ENCODE results near the gene SPOCK2.
A peak's percentile ranks its signal among the peaks of the same experiment; 100 is the strongest.

The SPOCK2 gene

GRCh38 chr10:72075376-72076115 is 12.8 kb downstream of the SPOCK2 start:
- peak in 2 of 10 donors; percentile 44 to 57 for DNase-seq
- intact Hi-C loops (cut with DNase I) = no loop called here

DNA sequence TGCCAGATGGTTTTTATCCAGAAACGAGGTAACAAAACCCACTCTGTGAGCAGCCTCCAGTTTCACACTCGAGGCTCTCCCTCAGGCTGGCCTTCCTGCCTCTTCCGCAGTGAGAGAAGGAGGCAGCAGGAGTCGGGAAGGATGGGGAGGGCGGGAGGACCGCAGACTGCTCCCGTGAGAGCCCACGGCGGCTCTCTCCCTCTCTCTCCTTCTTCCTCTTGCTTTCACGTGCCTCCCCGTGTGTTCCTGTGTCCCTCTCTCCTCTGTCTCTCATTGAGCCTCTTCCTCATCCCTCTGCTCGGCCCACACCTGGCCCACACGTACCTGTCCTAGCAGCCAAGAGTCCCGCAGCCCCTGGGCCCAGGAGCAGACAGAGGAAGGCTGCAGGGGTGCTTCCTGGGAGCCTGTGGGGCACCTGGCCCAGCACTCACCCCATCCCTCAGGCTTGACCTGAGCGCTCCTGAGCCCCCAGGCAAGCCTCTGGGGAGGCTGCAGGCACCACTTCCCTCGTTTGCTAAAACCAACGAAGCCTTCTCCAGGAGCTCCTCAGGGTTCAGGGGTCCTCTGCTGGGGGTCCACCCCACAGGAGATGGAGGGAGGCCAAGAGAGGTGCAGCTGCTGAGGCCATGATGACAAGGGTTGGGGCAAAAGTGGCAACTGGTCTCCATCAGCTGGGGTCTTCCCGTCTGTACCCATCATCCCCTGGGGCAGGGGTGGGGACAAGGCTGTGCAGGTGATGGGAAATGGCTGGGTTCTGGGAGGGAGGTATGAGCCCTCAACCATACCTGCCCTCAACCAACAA is 13.6 kb downstream of the SPOCK2 start:
- intact Hi-C loops (cut with DNase I) = no loop called here

GRCh38 chr10:72073708-72074573 is 14.4 kb downstream of the SPOCK2 start:
- peak in 2 of 10 donors; percentile 39 to 65 for DNase-seq
- intact Hi-C loops (cut with DNase I) = no loop called here

More for the DNA sequence above, 13.6 kb downstream of the SPOCK2 start:
- peak in 2 of 10 donors; percentile 65 to 69 for DNase-seq

DNA sequence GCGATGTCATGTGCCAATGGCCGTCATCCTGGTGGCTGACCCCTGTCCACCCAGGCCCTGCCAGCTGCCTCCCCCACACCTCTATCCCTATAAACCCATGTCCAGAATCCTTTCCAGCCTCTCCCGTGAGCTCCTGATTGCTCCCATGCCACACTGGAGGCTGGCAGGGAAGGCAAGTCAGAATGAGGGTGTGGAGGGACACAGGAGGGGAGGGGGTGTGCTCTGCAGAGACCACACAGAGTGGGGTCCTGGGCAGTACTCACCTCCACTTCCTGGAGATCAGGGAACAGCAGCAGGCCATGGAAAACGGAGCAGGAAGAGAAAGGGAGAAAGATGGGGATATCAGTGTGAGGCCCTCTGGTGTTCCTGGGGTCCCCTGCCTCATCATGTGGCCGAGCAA is 15.7 kb downstream of the SPOCK2 start:
- intact Hi-C loops (cut with DNase I) = no loop called here
- DNase-seq = peak in 2 of 10 donors; percentile 24 to 68

DNA sequence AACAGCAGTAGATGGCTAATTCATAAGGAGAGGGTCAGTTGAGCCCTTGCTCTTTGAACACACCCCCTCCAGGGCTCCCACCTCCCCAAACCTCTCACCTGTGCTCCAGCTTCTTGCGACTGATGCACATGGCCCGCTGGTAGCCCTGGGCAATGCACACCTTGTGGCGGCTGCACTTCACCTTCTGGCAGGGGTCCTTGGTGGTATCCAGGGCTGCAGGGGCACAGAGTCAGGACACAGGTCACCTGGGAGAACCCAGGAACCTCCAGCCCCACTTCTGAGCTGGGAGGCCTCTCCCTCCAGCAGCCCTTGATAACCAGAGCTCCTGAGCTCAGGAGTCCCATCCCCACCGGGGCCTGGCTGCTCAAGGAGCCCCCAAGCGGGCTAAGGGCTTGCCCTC is 16.3 kb downstream of the SPOCK2 start:
- peak in 2 of 10 donors; percentile 37 to 60 for DNase-seq
- intact Hi-C loops (cut with DNase I) = no loop called here

GRCh38 chr10:72069751-72070526 is 18.4 kb downstream of the SPOCK2 start:
- peak in 2 of 10 donors; percentile 46 to 70 for DNase-seq

DNA sequence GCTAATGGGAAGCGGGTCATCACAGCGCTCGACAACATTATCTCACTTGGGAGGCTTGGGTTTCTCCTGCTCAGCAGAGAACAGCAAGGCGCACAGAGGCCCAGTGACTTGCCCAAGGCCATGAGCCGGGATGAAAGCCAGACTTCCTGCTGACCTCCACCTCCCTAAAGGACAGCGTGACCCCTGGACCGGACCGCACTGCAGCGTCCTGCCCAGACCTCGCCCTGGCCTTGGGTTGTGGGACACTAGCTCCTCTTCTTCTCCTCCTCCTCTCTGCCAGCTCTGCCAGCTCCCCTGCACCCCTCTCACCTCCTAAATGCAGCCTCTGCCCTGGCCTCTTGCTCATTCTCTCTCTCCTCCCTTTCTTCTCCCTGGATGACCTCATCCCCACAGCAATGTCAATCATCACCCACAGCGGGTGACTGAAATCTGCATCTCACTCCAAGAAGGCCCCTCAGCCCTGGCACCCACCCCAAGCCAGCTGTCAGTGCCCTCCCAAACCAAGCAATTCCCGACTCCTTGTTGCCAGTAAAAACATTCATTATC is 19.4 kb downstream of the SPOCK2 start:
- peak in 2 of 10 donors; percentile 55 to 75 for DNase-seq
- intact Hi-C loops (cut with DNase I) = no loop called here

More at GRCh38 chr10:72069751-72070526, 18.4 kb downstream of the SPOCK2 start:
- intact Hi-C loops (cut with DNase I) = no loop called here

GRCh38 chr10:72068126-72068765 is 20.1 kb downstream of the SPOCK2 start:
- peak in 2 of 10 donors; percentile 21 to 65 for DNase-seq
- intact Hi-C loops (cut with DNase I) = no loop called here

DNA sequence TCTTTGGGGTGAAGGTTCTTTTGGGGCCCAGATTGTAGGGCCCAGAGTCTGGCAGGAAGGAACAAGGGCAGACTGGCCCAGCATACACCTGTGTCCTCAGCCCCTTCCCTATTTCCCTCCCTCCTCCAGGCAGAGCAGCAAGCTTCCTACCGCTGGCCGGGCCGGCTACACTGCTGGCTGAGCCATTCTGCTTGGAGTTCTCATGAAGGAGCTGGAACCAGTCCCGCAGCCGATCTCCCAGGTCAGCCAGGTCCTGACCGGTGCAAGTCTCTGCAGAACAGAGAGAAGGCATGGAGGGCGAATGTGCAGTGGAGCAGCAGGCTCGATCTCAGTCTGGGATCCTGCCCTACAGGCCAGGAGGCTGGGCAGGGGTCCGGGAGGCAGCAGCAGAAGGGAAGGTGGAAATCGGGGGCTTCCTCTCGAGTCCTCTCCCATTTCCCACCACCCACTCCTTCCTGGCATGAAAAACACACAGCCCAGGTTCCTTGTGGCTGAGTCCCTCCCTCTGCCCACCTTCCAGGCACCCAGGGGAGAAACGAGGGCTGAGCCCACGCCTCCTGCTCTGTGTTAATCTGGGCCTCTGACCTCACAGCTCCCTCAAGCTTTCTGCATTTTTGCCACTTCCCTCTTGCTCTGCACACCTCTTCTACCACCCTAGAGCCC is 20.8 kb downstream of the SPOCK2 start:
- DNase-seq = peak in 2 of 10 donors; percentile 20 to 75
- intact Hi-C loops (cut with DNase I) = no loop called here

DNA sequence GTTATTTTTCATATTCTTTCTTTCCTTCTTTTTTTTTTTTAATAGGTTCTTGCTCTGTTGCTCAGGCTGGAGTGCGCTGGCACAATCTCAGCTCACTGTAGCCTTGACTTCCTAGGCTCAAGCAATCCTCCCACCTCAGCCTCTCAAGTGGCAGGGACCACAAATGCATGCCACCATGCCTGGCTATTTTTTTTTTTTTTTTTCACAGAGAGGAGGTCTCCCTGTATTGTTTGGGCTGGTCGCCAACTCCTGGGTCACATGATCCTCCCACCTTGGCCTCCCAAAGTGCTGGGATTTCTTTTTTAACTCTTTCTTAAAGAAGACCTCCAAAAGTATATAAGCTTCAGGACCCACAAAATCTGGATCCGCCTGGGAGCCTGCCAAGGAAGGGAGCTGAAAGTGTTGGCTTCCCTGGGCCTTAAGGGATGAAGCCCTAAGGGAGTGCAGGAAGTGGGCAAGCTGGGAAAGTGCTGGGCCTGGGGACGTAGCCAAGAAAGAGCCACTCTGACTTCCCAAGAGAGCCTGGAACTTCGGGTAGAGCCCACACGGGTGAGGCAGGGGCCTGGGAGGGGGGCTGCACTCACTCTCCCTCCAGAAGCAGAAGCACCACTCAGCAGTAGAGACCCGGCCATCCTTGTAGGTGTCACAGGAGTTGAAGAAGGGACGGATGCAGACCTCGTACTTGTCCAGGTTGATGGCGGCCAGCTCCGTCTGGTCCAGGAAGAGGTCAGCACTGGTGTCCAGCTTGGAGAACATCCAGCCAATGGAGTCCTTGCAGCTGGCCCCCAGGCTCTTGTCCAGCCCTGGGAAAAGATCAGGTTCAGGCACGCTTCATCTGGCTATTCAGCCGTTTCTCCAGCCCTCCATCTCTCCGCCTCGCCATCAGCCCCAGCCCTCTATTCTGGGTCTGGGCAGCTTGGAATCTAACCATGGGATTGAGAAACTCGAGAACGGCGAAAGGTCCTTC is 21.8 kb downstream of the SPOCK2 start:
- intact Hi-C loops (cut with DNase I) = no loop called here
- DNase-seq = peak in 2 of 10 donors; percentile 11 to 75

GRCh38 chr10:72065439-72066025 is 22.8 kb downstream of the SPOCK2 start:
- intact Hi-C loops (cut with DNase I) = no loop called here
- DNase-seq = peak in 1 of 10 donors; percentile 56

GRCh38 chr10:72063703-72064391 is 24.5 kb downstream of the SPOCK2 start:
- intact Hi-C loops (cut with DNase I) = no loop called here
- no peak for DNase-seq

DNA sequence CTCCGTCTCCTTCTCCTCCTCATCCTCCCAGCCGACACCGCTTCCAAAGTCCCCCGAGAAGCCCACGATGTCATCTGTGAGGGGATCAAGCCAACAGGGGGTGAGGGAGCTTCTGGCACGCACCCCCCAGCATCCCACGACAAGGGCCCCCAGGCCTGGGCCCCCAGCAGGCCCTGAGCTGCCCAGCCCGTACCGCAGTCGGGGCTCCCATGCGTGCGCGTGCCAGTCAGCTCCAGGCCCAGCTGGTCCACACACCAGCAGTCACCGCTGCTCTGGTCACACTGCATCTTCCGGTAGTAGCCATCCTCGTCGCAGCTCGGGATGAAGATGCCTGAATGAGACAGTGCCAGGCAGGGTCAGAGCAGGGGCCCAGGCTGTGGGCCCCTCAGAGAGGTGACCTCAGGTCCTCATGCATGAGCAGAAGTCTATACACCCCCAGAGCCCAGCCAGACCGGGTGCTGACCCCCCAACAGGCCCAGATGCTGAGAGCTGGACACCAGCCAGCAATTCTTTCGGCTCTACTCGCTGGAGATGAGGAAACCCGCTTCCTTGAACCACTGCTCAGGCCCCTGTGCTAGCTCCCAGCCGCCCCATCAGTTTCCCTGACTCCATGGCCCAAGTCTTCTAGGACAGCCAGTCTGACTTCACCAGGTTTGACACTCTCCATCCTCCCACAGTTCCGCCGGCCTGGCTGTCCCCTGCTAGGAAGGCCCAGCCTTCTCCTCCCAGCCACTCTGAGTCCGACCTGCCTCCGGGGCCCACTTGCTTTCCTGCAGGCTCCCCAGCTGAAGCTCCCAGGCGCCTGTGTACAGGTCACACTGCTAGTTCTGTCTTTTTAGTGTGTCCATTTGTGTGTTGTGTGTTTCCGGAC is 25.3 kb downstream of the SPOCK2 start:
- no peak for DNase-seq
- intact Hi-C loops (cut with DNase I) = no loop called here

DNA sequence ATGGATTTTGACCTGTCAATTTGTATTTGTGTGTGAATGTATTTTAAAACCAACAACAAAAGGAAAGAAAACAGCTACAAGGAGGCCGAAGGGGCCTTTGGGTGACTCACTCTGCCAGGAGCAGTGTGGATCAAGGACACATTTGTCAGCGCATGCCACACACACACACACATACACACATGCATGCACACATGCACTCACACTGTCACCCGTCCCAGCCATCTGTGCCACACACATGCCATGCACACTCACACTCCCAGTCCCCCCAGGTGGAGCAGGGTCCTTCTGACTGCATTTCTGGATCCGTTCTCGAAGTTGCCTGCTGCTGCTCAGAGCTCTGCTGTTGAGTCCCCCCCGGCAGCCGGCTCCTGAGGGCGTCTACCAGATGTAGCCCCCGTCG is 26.0 kb downstream of the SPOCK2 start:
- no peak for DNase-seq
- intact Hi-C loops (cut with DNase I) = no loop called here

DNA sequence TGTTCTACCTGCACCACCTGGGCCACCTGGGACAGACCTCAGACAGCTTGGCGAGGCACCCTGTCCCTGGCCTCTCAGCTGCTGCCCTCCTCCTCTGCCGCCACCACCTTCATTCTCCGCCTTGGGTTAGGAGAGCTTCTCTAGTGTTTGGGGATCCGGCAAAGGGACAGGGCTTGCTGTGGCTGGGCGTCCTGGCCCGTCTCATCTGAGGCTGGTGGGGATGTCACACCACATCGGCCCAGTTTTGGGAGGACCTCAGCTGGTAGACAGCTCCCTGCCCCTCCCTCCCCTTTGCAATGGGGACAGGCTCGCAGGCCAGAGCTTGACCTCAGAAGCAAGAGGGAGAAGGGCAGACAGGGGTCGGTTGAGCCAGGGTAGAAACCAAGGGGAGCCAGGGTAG is 26.4 kb downstream of the SPOCK2 start:
- intact Hi-C loops (cut with DNase I) = no loop called here
- no peak for DNase-seq
